WTC11 (cell line): ENCODE data around the gene CLEC3B.

Source experiments
- EMX1 ChIP-seq: fragments of 250-450 bp; sonication (Bioruptor Pico); IDR thresholded peaks from 2 replicates; pipeline ENCODE4 v1.8.0; 2021; ENCODE audit warnings: mild to moderate bottlenecking
- JUN ChIP-seq: sonication (generic); formaldehyde crosslinking; IDR thresholded peaks from 2 replicates; pipeline ENCODE4 v1.8.0; 2023; ENCODE audit warnings: mild to moderate bottlenecking, missing genetic modification reagents
- NFATC4 ChIP-seq: fragments of 250-450 bp; sonication (Bioruptor Pico); IDR thresholded peaks from 2 replicates; pipeline ENCODE4 v1.9.0; 2021; ENCODE audit warnings: mild to moderate bottlenecking
- TF ChIP-seq, protein P1 (sequence below): fragments of 200-600 bp; IDR thresholded peaks from 2 replicates; pipeline ENCODE4 v1.8.0; 2022; ENCODE audit warnings: antibody characterized with exemption
- TF ChIP-seq, protein P2 (sequence below): sonication (generic); formaldehyde crosslinking; IDR thresholded peaks from 2 replicates; pipeline ENCODE4 v1.8.0; 2022; ENCODE audit warnings: mild to moderate bottlenecking, missing genetic modification reagents
- TF ChIP-seq, protein P3 (sequence below): sonication (generic); formaldehyde crosslinking; IDR thresholded peaks from 2 replicates; pipeline ENCODE4 v1.8.0; 2022; ENCODE audit warnings: mild to moderate bottlenecking, missing genetic modification reagents

DNA sequence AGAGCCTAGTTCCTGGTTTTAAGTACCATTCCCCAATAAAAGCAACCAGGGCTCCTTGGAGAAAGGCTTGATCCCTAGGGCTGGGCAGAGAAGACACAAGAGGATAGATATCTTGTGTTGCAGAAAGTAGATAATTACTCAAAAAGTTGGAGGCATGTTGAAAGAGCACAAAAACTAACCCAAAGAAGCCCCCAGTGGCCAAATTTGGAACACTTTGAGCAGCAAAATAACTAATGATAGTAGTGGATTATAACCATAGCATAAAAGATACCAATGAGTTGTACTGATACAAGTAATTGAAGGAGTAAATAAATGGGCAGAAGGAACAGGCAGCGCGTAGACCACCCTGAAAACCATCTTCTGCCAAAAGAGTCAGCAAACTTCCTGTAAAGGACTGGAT, 38.0 kb upstream of the CLEC3B start:
- TF ChIP-seq, protein P1, sequence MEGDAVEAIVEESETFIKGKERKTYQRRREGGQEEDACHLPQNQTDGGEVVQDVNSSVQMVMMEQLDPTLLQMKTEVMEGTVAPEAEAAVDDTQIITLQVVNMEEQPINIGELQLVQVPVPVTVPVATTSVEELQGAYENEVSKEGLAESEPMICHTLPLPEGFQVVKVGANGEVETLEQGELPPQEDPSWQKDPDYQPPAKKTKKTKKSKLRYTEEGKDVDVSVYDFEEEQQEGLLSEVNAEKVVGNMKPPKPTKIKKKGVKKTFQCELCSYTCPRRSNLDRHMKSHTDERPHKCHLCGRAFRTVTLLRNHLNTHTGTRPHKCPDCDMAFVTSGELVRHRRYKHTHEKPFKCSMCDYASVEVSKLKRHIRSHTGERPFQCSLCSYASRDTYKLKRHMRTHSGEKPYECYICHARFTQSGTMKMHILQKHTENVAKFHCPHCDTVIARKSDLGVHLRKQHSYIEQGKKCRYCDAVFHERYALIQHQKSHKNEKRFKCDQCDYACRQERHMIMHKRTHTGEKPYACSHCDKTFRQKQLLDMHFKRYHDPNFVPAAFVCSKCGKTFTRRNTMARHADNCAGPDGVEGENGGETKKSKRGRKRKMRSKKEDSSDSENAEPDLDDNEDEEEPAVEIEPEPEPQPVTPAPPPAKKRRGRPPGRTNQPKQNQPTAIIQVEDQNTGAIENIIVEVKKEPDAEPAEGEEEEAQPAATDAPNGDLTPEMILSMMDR, result no peak; the same call in 1 of the 2 replicates
- TF ChIP-seq JUN (CRISPR knock-in tag) (no peak), NFATC4 (CRISPR knock-in tag) (no peak), EMX1 (CRISPR knock-in tag) (no peak)
- TF ChIP-seq, protein P2, sequence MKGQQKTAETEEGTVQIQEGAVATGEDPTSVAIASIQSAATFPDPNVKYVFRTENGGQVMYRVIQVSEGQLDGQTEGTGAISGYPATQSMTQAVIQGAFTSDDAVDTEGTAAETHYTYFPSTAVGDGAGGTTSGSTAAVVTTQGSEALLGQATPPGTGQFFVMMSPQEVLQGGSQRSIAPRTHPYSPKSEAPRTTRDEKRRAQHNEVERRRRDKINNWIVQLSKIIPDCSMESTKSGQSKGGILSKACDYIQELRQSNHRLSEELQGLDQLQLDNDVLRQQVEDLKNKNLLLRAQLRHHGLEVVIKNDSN (CRISPR knock-in tag), result no peak
- TF ChIP-seq, protein P3, sequence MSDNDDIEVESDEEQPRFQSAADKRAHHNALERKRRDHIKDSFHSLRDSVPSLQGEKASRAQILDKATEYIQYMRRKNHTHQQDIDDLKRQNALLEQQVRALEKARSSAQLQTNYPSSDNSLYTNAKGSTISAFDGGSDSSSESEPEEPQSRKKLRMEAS (CRISPR knock-in tag), result no peak
